Tibial artery (tissue), 4 donors: ENCODE results near the gene ARHGEF35.
A peak's percentile ranks its signal among the peaks of the same experiment; 100 is the strongest.
"Not testable (repeated sequence)": the region's sequence is repeated elsewhere in the genome, so short reads cannot be mapped to it uniquely, and the experiment has no call there.

ENCODE experiments used
- DNase-seq, 2 donors: peaks; one replicate each; pipeline ENCODE4 v3.0.0-alpha.2; 2019
- H3K27ac ChIP-seq, 2 donors: fragments of 200-600 bp; sonication (generic) in 1 of 2; 1 replicate in 1 of 2; 2 replicates in 1 of 2; pipeline ENCODE4 v1.5.1; 2018 to 2019; ENCODE audit warnings: mild to moderate bottlenecking in 1 of 2
- H3K27me3 ChIP-seq, 2 donors: fragments of 200-600 bp; sonication (generic) in 1 of 2; one replicate each; pipeline versions ENCODE4 v1.5.1 to v1.6.0; 2016 to 2019
- H3K36me3 ChIP-seq, 3 donors: fragments of 200-600 bp; sonication (generic) in 2 of 3; one replicate each; pipeline ENCODE4 v1.5.1; 2016 to 2019; ENCODE audit warnings: mild to moderate bottlenecking in 2 of 3
- H3K4me1 ChIP-seq, 4 donors: fragments of 200-600 bp; sonication (generic) in 2 of 4; 1 replicate in 3 of 4; 2 replicates in 1 of 4; pipeline ENCODE4 v1.5.1; 2016 to 2019
- H3K4me3 ChIP-seq, 2 donors: fragments of 200-600 bp; sonication (generic) in 1 of 2; 1 replicate in 1 of 2; 2 replicates in 1 of 2; pipeline ENCODE4 v1.5.1; 2018 to 2019; ENCODE audit warnings: mild to moderate bottlenecking in 2 of 2
- H3K9me3 ChIP-seq, 3 donors: fragments of 200-600 bp; sonication (generic) in 1 of 3; one replicate each; pipeline ENCODE4 v1.5.1; 2016 to 2019
- intact Hi-C: fragments of 100-400 bp; cut with DNase I; formaldehyde crosslinking; loops from one replicate; pipeline ENCODE4 v1.15.0; 2023; ENCODE audit warnings: low total_unique reads

ARHGEF35 gene

DNA sequence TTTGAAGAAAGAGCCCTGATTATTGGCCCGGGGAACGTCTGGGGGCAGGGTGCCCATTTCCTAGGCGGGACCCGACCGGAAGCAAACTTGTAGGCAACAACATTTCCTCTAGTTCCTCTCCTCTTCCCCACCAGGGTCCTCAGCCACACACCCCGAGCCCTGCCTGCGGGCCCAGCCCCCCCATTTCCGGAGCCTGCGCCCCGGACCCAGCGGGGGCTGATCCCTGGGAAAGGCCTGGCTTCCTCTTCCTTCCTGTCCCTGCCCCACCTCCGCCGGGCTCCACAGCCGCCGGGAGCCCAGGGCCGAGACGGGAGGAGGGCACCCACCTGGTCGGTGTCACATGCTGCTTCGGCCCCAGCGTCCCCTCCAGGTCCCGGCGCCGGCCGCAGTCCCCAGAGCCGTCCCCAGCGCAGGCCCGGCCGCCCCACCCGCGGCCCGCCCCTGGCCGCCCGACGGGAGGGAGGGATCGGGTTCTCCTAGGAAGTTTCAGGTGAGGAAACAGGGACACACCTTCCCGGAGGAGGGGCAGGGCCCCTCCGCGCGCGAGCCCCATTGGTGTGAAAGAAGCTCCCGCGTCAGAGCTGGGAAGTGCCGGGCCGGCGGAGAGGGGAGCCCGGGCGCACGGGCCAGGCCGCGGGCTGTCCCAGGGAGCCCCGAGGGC lies at the start of gene ARHGEF35:
TSS of gene ARHGEF35 (minus strand) at position 622 of the 661 bp plus-strand sequence. CDS start 7,450 bp downstream, outside the sequence.
- H3K36me3 ChIP-seq, H3K4me3 ChIP-seq, H3K4me1 ChIP-seq, intact Hi-C loops, H3K27ac ChIP-seq, H3K27me3 ChIP-seq, DNase-seq, H3K9me3 ChIP-seq: not testable (repeated sequence)

DNA sequence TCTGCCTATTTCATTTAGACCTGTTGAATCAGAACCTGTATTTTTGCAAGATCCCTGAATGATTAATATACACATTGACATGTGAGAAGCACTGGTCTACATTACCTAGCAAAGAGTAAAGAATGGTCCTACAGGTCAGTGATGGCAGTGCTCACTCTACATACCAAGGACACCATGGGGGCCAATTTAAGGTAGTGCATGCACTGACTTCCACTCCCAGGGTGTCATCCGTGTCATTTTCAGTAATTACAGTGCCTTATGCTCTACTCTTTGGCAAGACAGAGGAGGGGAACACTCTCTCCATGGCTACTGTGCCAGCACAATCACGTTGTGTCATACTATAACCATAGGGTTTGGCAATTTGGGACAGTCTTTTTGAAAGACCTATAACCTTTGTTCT lies 49.7 kb upstream of the ARHGEF35 start:
- H3K4me3 ChIP-seq, intact Hi-C loops, H3K4me1 ChIP-seq, H3K27ac ChIP-seq, H3K27me3 ChIP-seq, H3K9me3 ChIP-seq, H3K36me3 ChIP-seq, DNase-seq: not testable (repeated sequence)

DNA sequence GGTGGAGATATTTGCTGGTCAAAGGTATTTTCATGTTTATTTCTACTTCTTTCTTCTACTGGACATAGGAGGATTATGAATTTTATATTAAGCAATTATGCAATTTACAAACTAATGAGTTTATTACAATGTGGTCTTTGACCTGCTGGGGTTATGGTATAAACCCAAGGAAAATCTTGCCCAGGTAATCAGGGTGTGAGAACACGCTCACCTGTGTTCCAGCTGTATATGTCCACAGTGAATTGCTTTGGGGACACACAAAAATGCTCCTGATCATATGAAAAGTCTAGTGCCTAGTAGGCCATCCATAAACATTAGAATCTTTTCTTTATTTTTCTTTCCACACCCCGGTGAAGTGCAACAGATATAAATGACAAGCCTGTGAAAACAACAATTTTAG lies 43.7 kb upstream of the ARHGEF35 start, which contains the start of gene OR2A42:
TSS of gene OR2A42 (minus strand) at position 241 of the 400 bp plus-strand sequence. CDS start 6,762 bp downstream, outside the sequence.
- H3K36me3 ChIP-seq, H3K4me1 ChIP-seq, intact Hi-C loops, H3K4me3 ChIP-seq, H3K9me3 ChIP-seq, H3K27me3 ChIP-seq, H3K27ac ChIP-seq, DNase-seq: not testable (repeated sequence)

DNA sequence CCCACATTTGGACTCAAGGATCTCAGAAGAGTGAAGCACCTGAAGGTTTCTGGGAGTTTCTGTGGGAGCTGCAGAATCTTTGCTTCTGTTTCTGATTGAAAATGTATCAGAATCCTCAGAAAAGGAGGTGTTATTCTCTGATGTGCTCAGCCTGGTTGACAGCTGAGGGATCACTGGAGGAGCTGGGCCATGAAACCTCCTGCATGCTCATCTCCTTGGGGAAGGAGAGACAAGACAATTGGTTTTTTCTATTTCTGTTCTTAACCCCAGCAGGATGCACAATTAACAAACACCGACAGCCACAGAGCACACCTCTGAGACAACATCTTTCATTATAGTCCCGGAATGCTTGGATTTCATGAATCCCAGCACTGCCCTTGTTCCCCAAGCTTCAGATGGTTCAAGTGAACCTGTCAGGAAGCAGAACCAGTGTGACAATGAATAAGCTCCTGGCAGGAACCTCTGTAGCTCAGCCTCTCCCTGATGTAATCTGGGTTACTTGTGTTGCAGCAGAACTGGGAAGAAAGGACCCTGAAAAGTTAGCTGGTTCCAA lies 43.0 kb upstream of the ARHGEF35 start:
- H3K27me3 ChIP-seq, H3K4me1 ChIP-seq, H3K4me3 ChIP-seq, H3K36me3 ChIP-seq, H3K9me3 ChIP-seq, DNase-seq, intact Hi-C loops, H3K27ac ChIP-seq: not testable (repeated sequence)

DNA sequence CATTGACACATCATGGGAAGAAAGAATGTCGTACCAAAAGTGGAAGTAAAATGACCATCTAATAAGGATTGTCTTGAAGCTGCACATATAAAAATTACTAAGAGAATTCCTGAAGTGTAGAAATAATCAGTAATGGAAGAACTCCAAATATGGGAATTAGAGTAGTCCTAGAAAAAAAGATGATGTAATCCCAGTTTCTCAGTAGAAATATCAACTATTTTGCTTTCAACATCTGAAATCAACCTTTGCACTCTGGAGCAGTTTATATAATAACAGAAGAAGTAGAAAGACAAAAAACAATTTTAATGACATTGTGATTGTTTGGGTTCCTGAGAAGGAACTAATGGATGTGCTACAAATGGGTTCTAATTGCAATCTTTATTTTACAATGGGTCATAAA lies 37.4 kb upstream of the ARHGEF35 start:
- DNase-seq, H3K27ac ChIP-seq, intact Hi-C loops, H3K9me3 ChIP-seq, H3K27me3 ChIP-seq, H3K4me3 ChIP-seq, H3K4me1 ChIP-seq, H3K36me3 ChIP-seq: not testable (repeated sequence)

DNA sequence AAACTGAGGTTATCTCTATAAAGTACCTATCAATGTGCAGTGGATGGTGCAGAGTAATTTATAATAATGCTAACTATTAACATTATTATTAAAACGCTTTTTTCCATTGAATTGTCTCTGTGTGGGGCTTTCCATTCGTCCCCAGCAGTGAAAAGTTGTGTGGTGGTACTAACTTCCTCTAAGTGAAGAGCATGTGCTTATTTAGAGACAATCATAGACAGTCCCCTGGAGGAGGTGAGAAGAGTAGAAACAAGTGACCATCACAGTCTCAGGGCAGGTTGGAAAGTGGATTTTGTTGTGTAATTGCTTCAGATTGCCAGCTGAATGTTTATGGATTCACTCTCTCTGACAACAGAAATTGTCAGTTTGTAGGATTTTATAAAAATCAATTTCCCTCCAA lies 35.4 kb upstream of the ARHGEF35 start:
- H3K9me3 ChIP-seq, H3K4me1 ChIP-seq, DNase-seq, H3K27ac ChIP-seq, H3K36me3 ChIP-seq, H3K4me3 ChIP-seq, intact Hi-C loops, H3K27me3 ChIP-seq: not testable (repeated sequence)

DNA sequence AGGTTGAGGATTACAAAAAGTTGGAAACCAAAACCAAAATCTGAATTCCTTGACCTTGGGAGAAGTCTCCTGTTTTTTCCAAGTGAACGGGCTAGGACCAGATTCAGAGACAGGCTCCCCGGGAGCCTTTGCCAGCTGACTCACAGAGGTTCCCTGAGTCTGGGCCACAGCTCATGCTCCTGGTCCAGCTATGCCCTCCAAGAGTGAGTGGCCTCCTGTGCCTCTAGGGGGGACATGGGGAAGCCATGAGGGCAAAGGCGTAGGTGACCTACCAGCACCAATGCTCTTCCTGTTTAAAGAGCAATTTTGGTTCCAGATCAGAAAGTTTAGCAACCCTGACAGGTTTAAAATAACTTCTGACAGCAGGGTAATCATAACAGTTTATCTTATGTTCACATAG lies 33.2 kb upstream of the ARHGEF35 start:
- H3K36me3 ChIP-seq, DNase-seq, H3K4me3 ChIP-seq, H3K27me3 ChIP-seq, H3K4me1 ChIP-seq, intact Hi-C loops, H3K27ac ChIP-seq, H3K9me3 ChIP-seq: not testable (repeated sequence)

DNA sequence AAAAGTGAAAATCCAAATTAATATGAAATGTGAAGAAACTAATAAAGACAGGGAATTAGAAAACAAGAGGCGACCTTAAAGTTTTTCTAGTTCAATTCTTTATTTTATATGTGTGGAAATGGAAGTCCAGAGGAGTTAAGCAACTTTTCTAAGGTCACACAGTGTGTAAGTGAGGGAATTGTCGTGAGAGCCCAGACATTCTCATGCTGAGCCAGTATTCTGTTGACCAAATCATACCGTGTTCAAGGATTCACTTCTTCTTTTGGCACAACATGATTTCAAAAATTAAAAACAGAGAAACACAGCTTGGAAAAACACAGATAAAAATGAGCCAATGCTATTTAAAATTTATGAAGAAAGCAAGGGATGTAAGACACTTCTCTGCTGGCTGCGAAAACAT lies 31.2 kb upstream of the ARHGEF35 start:
- H3K4me3 ChIP-seq, H3K27ac ChIP-seq, H3K4me1 ChIP-seq, H3K36me3 ChIP-seq, H3K9me3 ChIP-seq, intact Hi-C loops, H3K27me3 ChIP-seq: not testable (repeated sequence)
- peak in 1 of 2 donors; percentile 14 for DNase-seq

DNA sequence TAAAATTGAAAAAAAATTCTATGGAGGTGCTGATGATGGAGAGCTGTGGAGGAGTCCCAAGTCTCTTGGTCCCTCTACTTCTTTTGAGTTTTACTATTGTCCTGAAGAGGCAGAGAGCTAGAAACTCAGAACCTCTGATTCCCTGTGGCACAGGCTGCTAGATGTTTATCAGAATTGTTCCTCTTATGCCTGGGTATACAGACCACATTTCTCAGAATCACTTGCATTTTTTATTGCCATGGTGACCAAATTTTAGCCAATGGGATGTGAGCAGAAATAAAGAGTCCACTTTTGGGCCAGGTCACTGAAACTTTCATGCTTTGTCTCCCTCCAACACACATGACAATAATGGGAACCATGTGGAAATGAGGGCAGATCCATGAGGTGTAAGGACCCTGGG lies 28.0 kb upstream of the ARHGEF35 start:
- H3K9me3 ChIP-seq, H3K4me1 ChIP-seq, H3K4me3 ChIP-seq, H3K27ac ChIP-seq, H3K36me3 ChIP-seq, H3K27me3 ChIP-seq, DNase-seq, intact Hi-C loops: not testable (repeated sequence)

DNA sequence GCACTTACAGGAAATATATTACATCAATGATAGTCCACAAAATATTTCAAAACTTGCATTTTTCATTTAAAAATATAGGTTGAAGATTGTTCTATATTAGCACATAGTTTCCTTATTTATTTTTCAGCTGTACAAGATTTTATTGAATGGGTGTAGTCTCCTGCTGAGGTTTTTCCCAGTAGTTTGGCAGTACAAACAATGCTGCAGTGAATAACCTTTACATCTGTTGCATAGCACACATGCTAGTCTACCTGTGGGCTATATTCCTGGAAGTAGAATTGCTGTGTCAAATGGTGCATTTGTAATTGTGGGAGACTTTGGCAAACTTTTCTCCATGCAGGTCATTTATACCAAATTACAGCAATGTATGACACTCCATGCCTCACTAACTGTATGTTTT lies 24.9 kb upstream of the ARHGEF35 start:
- H3K36me3 ChIP-seq, H3K4me1 ChIP-seq, H3K27me3 ChIP-seq, H3K27ac ChIP-seq, H3K4me3 ChIP-seq, H3K9me3 ChIP-seq, DNase-seq, intact Hi-C loops: not testable (repeated sequence)

DNA sequence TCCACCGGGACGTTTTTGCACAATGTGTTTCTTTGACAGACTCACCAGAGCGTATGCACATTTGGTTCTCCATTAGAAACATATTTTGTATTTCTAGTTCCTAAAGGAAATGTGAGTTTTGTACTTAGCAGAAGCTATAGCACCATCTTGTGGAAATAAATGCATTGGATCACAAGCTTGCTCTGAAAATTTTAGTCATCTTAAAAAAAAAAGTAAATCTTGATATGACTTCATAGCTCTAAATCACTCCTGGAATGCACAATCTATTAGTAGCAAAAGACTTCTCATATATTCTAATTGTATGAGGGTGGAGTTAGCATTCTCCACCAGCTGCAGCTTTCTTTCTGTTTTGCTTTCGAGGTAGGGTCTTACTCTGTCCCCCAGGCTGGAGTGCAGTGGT lies 23.5 kb upstream of the ARHGEF35 start:
- H3K4me3 ChIP-seq, H3K27ac ChIP-seq, H3K9me3 ChIP-seq, intact Hi-C loops, DNase-seq, H3K27me3 ChIP-seq, H3K4me1 ChIP-seq, H3K36me3 ChIP-seq: not testable (repeated sequence)

DNA sequence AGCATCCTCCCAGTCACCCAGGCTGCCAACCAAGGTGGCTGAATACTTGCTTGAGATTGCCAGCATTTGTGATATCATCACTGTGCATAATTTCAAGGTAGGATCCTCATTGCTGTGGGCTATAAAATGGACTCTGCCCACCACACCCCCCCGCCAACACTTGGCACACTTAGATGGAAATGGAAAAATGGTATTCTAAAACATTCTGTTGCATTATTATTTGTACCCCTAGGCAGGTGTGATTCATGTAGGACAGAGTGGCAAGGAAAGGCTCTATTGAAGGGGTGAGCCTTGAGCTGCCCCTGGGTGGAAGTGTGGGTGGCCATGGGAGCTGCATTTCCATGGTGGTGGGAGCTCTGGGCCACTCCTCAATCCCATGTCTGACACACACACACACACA lies 22.9 kb upstream of the ARHGEF35 start:
- H3K27ac ChIP-seq, intact Hi-C loops, H3K36me3 ChIP-seq, H3K27me3 ChIP-seq, H3K4me1 ChIP-seq, DNase-seq, H3K4me3 ChIP-seq, H3K9me3 ChIP-seq: not testable (repeated sequence)

DNA sequence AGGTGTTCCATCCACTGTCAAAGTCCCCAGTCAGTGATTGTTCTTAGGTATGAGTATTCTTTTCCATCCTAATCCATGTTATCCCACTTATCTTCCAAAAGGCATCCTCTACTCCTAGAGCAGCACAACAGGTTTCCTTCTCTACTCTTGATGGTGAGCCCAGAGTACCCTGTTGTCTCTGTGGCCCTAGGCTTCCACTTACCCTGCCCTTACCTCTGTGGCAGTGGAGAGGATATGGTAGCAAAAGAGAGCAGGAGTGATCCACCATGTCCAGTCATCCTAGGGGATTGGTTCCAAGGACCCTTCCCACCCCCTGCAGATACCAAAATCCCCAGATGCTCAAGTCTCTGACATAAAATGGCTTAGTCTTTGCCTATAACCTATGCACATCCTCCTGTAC lies 21.6 kb upstream of the ARHGEF35 start:
- H3K9me3 ChIP-seq, intact Hi-C loops, H3K4me3 ChIP-seq, H3K27me3 ChIP-seq, H3K27ac ChIP-seq, H3K4me1 ChIP-seq, H3K36me3 ChIP-seq, DNase-seq: not testable (repeated sequence)

DNA sequence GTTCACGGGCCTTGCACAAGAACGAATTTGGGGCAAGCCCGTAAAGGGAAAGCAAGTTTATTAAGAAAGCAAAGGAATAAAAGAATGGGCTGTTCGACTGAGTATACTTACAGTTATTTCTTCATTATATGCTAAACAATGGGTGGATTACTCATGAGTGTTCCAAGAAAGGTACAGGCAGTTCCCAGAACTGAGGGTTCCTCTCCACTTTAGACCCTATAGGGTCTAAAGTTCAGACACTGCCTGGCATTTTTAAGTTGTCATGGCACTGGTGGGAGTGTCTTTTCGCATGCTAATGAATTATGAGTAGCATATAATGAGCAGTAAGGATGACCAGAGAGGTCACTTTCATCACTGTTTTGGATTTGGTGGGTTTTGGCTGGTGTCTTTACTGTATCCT lies 9.7 kb upstream of the ARHGEF35 start:
- H3K36me3 ChIP-seq, H3K4me3 ChIP-seq, intact Hi-C loops, H3K9me3 ChIP-seq, H3K4me1 ChIP-seq, H3K27ac ChIP-seq, DNase-seq, H3K27me3 ChIP-seq: not testable (repeated sequence)

DNA sequence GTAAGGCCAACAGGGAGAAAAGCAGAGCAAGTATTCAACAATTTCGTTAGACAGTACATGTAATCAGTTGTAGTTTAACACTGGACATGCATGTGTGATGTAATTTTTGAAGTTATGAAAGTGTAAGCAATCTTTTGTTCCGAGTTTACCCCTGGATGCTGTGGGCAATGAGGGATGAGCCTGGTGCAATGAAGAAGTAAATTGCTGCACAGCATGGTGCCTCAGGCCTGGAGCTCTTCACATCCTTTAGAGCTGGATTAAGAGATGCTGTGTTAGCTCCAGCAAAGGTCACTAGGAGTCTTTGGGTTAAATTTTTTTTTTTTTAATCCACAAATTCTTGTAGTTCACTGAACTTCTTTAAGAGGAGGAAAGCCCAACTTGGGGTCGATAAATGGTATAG lies 7.5 kb upstream of the ARHGEF35 start:
- H3K4me1 ChIP-seq, H3K27ac ChIP-seq, H3K4me3 ChIP-seq, H3K27me3 ChIP-seq, H3K9me3 ChIP-seq, DNase-seq, intact Hi-C loops, H3K36me3 ChIP-seq: not testable (repeated sequence)
